Measurements from ENCODE around the gene UBE2U. TPM values are rescaled to one million over a fixed set of nuclear protein-coding genes. Genes with fewer than 3 reads are reported as not detected.

The UBE2U gene
- polyA plus RNA-seq, 1 experiment = not detected

DNA sequence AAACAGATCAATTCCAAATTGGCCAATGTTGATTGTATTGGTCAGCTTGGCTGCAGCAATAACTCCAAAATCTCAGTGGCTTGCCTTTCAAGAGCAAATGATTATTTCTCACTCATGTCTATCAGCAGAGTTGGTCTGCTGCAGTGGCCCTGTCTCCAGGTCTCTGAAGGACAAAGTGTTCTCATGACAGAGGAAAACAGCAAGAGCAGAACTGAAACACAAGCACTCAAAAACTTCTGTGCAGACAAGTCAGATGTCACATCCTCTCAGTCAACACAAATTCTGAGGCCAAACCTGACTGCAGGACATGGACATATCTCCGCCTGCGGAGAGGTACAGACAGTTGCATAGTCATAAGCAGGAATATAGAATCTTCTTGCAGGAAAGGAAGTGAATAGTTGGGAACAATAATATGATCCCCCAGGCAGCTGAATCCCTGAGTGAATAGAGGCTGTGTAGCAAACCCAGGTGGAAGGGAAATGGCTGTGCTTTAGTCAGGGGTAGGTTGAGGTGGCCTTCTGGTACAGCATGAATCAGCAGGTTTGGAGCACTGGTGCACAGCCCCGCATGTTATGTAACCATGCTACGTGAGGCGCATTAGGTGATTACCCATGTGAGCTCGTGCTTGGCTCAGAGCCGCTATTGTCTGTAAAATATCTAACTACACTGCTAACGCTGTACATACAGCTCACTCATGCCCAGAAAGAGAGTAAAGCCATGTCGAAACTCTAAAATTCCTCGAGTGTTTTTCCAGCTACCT is 17.1 kb upstream of the UBE2U start:
- Histone ChIP-seq H3K4me3 (ENCODE audit: low read depth, low read length) (no peak overlapping the region), H3K27me3 (ENCODE audit: control insufficient read depth, insufficient read depth, low read length) (no peaks in the 10 kb centered on the region), H3K9me3 (ENCODE audit: control insufficient read depth, insufficient read depth, low read length) (no peaks in the 10 kb centered on the region), H3K27ac (ENCODE audit: low read depth, low read length) (no peak overlapping the region)
- no peak for DNase-seq (ENCODE audit: low read depth, low spot score)
- no peak for TF ChIP-seq CTCF (IDR thresholded peaks at IDR 0.05; ENCODE audit: low read depth, low read length)
- ChIA-PET POLR2A (no interaction called here), CTCF (no interaction called here)

DNA sequence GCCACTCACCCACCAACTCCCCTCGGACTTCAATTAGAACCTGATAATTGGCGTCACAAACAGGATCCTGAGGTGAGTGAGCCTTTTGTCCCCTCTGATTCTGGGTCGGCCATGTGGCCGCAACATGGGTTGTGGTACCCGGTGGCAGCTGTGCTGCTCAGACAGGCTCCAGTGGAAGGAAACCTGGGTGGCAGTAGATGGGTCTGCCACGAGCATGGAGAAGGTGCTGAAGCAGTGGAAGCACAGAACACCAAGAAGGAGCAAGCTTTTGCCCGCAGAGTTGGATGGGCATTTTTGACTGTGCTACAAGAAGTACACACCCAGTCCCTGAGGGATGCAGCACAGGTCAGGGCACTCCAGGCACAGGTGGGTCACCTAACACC is 16.5 kb upstream of the UBE2U start:
- Histone ChIP-seq H3K9me3 (ENCODE audit: control insufficient read depth, insufficient read depth, low read length) (no peaks in the 10 kb centered on the region), H3K4me3 (ENCODE audit: low read depth, low read length) (no peak overlapping the region), H3K27ac (ENCODE audit: low read depth, low read length) (no peak overlapping the region), H3K27me3 (ENCODE audit: control insufficient read depth, insufficient read depth, low read length) (no peaks in the 10 kb centered on the region)
- POLR2A ChIA-PET = no interaction called here
- CTCF ChIA-PET = no interaction called here
- no peak for TF ChIP-seq CTCF (IDR thresholded peaks at IDR 0.05; ENCODE audit: low read depth, low read length)
- DNase-seq (ENCODE audit: low read depth, low spot score) = no peak

DNA sequence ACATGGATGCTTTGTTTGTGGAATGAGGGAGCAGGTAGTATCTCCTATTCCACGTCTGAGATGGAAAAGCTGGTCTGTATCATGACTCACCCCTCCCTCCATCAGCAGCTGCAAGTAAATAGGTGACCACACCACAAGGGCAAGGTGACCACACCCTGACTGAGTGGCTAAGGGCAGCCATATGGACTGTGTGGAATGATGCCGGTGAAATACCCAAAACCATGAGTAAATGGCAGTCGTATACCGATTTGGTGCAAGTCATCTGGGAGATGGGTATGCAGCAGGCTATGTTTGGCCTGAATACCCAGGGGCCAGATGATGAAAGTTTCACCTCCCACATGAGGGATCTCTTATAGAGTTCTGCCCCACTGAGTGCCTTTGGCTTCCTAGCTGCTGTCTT is 15.8 kb upstream of the UBE2U start:
- ChIA-PET CTCF (no interaction called here), POLR2A (no interaction called here)
- Histone ChIP-seq H3K4me3 (ENCODE audit: low read depth, low read length) (no peak overlapping the region), H3K27ac (ENCODE audit: low read depth, low read length) (no peak overlapping the region), H3K27me3 (ENCODE audit: control insufficient read depth, insufficient read depth, low read length) (no peaks in the 10 kb centered on the region), H3K9me3 (ENCODE audit: control insufficient read depth, insufficient read depth, low read length) (no peaks in the 10 kb centered on the region)
- no peak for TF ChIP-seq CTCF (IDR thresholded peaks at IDR 0.05; ENCODE audit: low read depth, low read length)
- DNase-seq (ENCODE audit: low read depth, low spot score) = no peak

GRCh38 chr1:64192290-64192689 is 11.1 kb upstream of the UBE2U start:
- no peak for TF ChIP-seq CTCF (IDR thresholded peaks at IDR 0.05; ENCODE audit: low read depth, low read length)

GRCh38 chr1:64194168-64195080 is 9.0 kb upstream of the UBE2U start:
- POLR2A ChIA-PET = no interaction called here
- H3K27me3 ChIP-seq (ENCODE audit: control insufficient read depth, insufficient read depth, low read length) = no peaks in the 10 kb centered on the region

More at GRCh38 chr1:64192290-64192689, 11.1 kb upstream of the UBE2U start:
- Histone ChIP-seq H3K27me3 (ENCODE audit: control insufficient read depth, insufficient read depth, low read length) (no peaks in the 10 kb centered on the region), H3K4me3 (ENCODE audit: low read depth, low read length) (no peak overlapping the region), H3K9me3 (ENCODE audit: control insufficient read depth, insufficient read depth, low read length) (no peaks in the 10 kb centered on the region), H3K27ac (ENCODE audit: low read depth, low read length) (no peak overlapping the region)
- ChIA-PET POLR2A (no interaction called here), CTCF (interaction anchor here (2.4 kb wide), 1 partner anchor 54 kb away, joined by 5 read pairs; no protein-coding TSS in a partner anchor)
- no peak for DNase-seq (ENCODE audit: low read depth, low spot score)

More at GRCh38 chr1:64194168-64195080, 9.0 kb upstream of the UBE2U start:
- CTCF ChIA-PET = interaction anchor here (0.7 to 1.3 kb wide), 4 partner anchors 48 to 630 kb away, joined by 3 to 4 read pairs (median 3); no protein-coding TSS in a partner anchor
- no peak for DNase-seq (ENCODE audit: low read depth, low spot score)
- Histone ChIP-seq H3K27ac (ENCODE audit: low read depth, low read length) (no peak overlapping the region), H3K9me3 (ENCODE audit: control insufficient read depth, insufficient read depth, low read length) (no peaks in the 10 kb centered on the region), H3K4me3 (ENCODE audit: low read depth, low read length) (no peak overlapping the region)
- TF ChIP-seq CTCF (IDR thresholded peaks at IDR 0.05; ENCODE audit: low read depth, low read length) = no peak

All from AG04450 (cell line).